Non-pigmented ciliary epithelial cell (primary cell): ENCODE results near the gene INAFM1.
"Not testable (repeated sequence)": the region's sequence is repeated elsewhere in the genome, so short reads cannot be mapped to it uniquely, and the experiment has no call there.

Source experiments
- DNase-seq: peaks from one replicate; pipeline ENCODE4 v3.0.0-alpha.2; 2010; ENCODE audit warnings: low read depth

INAFM1 gene

DNA sequence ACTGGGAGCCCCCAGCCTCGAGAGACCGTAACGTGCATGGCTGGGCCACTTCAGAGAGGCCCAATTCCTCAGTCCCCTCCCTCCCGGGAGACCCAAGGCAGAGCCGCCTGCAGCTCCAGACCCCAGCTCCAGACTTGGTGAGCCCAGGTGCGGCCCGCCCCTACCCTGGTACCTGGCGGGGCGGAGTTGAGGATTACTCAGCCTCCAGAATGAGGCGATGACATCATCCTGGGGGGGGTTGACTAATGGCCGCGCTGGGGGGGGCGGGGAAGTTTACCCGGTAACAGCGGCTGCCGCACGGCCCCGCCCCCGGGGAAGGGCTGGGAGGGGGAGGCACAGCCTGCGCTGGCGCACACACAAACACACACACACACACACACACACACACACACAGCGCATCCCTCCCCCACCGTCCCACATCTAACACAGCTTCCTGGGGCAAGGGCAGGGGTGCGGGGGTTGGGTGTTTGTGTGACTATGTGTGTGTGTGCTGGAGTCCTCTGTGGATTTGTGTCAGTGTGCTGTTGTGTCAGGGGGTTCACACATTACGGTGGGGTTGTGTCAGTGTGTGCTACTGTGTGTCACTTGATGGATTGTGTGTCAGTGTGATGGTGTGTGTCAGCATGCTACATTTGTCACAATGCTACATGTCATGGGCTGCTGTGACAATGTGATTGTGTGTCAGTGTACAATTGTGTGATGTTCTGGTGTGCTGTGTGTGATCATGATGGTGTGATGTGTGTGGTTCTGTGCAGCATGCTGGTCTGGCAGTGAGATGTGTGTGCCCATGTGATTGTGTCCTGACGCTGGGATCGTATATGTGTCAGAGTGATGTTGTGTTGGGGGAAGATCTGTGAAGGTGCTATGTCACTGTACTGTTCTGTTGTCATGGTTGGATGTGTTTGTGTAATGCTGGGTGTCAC, 33.4 kb upstream of the INAFM1 start:
- no peak for DNase-seq

DNA sequence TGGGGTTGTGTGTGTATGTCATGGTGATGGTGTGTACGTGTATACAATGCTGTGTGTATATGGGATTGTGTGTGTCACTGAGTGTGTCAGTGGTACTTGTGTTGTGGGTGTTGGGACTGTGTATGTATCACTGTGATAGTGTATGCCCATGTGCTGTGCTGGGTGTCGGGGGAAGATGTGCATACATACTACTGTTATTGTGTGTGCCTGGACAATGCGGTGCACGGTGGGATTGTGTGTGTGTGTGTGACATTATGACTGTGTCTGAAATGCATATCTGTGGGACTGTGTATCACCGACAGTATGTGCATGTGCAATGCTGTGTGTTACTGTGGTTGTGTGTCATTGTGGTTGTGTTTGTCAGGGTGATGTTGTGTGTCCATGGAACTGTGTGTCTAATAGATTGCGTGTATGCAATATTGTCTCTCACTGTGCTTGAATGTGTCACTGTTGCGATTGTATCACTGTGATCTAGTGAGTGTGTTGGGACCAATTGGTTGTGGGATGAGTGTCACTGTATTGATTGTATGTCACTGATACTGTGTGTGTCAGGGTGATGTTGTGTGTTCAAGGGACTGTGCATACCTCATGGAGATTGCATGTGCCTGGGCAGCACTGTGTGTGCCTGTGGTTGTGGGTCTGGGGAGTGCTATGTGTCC, 32.6 kb upstream of the INAFM1 start:
- DNase-seq = no peak

DNA sequence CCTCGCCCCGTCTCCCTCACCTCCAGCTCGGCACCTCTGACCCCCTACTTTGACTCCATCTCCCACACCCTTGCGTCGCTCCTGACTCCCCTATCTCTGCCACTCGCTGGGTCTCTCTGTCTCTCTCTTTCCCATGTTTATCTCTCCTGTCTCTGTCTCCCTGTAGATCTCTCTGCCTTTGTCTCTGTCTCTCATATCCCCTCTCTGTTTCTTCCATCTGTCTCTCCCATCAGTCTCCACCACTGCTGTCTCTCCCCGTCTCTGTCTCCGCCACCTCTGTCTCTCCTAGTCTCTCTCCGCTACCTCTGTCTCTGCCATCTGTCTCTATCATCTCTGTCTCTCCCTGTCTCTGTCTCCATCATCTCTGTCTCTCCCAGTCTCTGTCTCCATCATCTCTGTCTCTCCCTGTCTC, 31.3 kb upstream of the INAFM1 start:
- DNase-seq = no peak

DNA sequence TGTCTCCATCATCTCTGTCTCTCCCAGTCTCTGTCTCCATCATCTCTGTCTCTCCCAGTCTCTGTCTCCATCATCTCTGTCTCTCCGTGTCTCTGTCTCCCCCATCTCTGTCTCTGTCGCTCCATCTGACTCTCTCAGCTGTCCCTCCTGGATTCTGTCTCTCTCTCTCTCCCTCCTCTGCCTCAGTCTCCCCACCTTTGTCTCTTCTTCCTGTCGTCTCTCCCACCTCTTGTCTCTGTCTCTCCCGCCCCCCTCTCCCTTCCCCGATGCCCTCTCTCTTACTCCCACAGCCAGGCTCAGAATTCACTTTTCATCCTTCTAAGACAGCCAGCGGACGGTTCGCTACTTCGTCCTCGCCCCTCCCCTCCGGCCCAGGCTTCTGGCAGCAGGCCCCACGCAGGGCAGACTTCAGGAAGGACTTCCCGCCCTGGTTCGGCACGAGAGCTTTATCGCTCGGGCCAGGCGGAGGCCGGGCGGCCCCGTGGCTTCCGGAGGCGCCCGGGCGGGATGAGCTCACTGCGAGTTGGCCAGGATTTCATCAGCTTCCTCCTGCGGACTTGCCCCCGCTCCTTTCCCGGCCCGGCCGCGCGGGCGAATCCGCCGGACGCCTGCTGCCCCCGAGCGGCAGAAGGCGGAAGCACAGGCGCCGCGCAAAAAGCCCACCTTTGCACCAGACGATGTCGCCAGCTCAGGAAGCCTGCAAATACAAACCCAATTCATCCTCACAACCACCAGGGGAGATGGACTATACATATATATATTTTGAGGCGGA, 30.7 kb upstream of the INAFM1 start:
- peak; percentile 89 for DNase-seq

DNA sequence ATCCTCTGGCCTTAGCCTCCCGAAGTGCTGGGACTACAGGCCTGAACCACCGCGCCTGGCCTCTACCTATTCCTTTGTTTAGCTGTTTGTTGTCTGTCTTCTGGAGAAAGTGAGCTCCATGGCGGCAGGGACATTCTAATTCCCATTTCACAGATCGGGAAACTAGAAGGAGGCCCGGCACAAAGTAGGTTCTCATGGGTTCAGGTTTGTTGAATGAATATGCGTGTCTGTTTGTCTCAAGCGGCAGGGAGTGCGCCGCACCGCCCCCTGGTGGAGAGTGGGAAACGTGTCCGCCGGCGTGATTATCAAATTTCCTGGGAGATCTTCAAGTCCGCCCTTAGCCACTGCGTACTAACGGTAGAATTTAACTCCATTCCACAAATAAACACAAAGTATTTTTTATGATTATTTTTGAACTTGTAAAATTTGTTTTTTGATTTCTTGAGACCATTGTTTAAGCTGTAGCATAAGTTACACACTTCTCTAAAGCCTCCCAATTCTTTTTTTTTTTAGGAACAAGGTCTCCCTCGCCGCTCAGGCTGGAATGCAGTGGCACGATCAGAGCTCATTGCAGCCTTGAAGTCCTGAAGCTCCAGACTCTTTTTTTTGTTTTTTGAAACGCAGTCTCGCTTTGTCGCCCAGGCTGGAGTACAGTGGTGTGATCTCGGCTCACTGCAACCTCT, 27.2 kb upstream of the INAFM1 start:
- DNase-seq = no peak

DNA sequence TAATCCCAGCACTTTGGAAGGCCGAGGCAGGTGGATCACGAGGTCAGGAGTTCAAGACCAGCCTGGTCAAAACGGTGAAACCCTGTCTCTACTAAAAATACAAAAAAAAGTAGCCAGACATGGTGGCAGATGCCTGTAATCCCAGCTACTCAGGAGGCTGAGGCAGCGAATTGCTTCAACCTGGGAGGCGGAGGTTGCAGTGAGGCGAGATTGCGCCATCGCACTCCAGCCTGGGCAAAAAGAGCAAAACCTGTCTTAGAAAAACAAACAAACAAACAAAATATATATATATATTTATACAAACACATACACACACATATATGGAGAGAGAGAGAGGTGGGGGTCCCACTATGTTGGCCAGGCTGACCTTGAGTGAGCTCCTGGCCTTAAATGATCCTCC, 21.7 kb upstream of the INAFM1 start:
- DNase-seq = not testable (repeated sequence)

DNA sequence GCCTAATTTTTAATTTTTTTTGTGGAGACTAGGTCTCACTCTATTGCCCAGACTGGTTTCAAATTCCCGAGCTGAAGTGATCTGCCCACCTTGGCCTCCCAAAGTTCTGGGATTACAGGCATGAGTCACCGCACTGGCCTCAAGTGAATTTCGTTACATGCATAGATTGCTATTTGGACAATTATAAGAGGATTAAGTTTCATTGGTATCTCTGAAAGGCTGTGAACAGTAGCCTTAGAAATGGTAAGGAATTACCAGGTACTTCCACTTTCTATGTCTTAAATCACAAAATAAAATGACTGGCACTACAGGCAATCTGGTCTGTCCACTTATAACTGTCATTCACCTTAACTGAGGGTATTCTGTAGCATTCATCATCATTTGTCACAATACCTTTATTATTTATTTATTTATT, 21.2 kb upstream of the INAFM1 start:
- peak; percentile 83 for DNase-seq

DNA sequence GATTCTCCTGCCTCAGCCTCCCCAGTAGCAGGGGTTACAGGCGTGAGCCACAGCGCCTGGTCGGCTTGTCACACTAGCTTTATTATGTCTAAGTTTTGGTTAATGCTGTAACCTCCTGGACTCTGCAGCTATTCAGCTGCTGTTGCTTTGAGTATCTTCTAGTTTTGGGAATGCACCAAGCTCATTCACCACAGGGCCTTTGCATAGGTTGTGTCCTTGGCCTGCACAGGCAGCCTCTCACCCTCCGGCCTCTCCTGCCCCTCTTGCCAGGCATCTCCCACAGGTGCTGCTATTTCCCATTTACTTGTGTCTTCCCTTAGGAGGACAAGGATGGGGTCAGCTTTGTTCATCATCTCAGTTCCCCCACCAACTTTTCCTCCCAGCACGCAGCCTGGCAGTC, 20.7 kb upstream of the INAFM1 start:
- DNase-seq = no peak

DNA sequence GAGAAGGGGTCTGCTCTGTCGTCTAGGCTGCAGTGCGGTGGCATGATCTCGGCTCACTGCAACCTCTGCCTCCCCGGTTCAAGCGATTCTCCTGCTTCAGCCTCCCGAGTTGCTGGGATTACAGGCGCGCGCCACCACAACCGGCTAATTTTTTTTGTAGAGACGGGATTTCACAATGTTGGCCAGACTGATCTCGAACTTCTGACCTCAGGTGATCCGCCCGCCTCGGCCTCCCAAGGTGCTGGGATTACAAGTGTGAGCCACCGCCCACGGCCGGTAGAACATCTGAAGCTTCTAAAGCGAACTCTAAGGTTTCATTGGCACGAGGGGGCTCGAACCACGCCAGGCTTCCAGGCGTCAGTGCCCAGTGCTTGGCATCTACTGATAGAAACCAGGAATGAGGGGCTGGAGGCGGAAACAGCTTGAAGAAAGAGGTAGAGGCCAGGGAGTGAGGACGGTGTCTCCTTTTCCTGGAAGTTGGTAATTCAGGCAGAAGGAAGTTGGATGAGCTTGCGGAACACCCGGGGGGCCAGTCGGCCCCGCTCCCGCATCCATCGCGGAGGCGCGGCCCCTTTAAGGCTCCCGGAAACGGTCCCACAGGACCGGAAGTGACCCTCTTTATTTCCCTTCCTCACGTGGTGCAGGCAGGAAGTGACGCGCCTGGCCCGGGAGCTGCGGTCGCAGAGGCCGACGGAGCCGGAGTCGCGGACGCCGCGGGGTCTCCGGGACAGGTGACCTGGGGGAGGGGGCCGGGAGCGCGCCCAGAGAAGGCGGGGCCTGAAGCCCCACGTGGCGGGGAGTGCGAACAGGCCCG, 18.6 kb upstream of the INAFM1 start, which contains the start of gene CCDC9:
Gene CCDC9, plus strand, starts transcription at position 647 of the 814 bp plus-strand sequence. CDS start 1,876 bp downstream, outside the sequence.
- peak; percentile 74 for DNase-seq

DNA sequence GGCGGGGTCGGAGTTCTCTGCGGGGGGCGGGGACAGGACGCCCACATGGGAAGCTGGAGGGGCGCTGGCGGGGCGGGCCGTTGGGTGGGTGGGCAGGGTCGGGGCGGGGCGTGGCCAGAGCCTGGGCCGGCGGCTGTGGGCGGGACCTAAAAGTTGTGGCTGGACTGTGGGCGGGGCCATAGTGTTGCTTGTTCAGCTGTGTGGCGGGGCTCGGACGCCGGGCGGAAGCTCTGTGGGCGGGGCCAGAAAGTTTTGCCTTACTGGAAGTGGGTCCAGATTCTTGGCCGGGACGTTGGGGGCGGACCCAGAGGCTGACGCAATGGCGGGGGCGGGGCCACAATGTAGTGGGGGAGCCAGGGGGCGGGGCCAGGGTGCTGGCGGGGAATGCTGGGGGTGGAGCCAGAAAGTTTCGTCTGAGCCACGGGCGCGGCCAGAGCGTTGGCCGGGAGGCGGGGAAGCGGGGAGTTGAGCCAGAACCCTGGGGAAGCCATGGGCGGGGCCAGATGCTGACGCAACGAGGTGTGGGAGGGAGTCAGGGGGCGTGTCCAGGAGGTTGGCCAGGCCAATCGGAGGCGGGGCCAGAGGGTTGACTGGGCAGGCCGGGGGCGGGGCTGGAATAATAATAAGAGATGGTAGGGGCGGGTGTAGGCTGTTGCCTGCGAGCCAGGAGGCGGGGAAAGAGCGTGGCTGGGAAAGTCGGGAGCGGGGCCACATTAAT, 17.8 kb upstream of the INAFM1 start:
- peak; percentile 92 for DNase-seq

DNA sequence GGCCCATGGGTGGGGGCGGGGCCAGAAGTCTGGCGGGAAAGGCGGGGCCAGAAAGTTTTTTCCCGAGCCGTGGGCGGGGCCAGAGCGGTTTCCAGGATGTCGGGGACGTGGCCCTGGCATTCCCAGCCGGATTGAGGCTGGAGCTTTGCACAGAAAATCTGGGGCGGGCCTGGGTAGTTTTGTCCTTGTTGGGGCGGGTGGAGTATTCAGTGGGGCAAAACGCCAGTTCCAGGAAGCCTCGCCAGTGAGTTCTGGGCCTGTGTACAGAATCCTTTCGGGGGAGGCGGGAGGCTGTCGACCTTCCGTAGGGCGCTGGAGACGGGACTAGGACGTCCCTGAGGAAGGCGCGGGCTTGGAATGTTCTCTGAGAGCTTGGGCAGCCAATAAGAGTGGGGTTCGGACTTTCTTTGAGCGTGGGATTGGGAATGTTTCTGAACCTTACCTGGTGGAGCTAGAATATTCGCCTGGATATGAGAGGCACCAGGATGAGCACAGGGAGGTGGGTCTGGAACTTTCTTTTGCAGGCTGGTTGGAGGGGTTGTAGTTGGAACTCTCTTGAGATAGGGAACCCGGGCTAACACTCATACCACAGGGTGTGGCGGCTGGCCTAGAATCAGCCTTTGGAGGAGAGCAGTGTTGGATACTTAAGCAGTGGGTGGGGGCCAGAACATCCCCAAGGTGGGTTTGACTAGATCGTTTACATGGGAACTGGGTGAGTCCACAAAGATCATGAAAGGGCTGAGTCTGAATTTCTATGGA, 17.1 kb upstream of the INAFM1 start:
- no peak for DNase-seq

DNA sequence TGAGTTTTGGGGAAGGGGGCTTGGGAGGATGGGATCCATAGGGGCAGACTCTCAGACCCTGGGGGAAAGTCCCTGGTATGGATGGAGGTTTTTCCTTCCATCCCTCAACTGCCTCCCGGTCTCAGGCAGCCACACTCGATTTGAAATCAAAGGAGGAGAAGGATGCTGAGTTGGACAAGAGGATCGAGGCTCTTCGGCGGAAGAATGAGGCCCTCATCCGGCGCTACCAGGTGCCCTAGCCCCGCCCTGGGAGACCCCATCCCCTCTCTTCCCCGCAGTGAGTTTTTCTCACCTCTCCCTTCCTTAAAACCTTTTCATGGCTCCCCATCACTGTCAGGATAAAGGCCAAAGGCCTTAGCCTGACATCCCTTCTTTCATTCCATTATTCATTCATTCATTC, 16.3 kb upstream of the INAFM1 start:
- no peak for DNase-seq

DNA sequence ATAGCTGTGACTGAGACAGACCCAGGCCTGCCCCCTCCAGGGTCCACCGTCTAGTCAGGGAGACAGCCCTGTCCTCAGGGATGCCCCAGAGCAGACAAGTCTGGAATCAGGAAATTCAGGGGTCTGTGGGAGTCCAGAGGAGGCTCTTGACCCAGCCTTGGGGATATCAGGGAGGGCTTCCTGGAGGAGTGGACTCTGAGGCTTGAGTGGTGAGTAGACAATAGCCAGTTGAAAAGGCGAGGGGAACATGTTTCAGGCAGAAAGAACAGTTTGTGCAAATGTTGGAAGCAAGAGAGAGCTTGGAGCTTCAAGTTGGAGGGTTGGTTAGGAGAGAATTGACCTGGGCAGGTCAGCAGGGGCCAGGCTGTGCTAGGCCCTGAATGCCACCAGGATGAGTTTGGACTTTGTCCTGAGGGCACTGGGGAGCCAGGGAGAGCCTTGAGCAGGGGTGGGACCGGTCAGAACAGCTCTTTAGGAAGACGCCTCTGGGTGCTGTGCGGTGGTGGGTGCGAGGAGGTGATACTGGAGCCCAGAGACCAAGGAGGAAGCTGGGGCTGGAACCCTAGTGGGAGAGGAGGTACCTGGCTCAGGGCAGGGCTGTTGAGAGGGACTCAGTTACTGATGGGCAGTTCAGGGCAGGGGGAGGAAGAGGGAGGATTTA, 15.7 kb upstream of the INAFM1 start:
- DNase-seq = no peak

DNA sequence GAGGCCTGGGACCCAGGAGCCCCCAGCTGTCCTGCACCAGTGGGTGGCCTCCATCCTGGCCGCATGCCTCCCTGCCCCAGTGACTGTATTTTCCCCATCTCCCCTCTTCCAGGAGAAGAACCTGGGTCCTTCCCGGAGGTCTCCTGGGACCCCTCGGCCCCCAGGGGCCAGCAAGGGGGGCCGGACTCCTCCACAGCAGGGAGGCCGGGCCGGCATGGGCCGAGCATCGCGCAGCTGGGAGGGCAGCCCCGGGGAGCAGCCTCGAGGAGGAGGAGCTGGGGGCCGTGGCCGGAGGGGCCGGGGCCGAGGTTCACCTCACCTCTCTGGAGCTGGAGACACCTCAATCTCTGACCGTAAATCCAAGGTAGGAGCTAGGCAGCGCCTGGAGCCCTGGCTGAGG, 14.2 kb upstream of the INAFM1 start:
- no peak for DNase-seq

DNA sequence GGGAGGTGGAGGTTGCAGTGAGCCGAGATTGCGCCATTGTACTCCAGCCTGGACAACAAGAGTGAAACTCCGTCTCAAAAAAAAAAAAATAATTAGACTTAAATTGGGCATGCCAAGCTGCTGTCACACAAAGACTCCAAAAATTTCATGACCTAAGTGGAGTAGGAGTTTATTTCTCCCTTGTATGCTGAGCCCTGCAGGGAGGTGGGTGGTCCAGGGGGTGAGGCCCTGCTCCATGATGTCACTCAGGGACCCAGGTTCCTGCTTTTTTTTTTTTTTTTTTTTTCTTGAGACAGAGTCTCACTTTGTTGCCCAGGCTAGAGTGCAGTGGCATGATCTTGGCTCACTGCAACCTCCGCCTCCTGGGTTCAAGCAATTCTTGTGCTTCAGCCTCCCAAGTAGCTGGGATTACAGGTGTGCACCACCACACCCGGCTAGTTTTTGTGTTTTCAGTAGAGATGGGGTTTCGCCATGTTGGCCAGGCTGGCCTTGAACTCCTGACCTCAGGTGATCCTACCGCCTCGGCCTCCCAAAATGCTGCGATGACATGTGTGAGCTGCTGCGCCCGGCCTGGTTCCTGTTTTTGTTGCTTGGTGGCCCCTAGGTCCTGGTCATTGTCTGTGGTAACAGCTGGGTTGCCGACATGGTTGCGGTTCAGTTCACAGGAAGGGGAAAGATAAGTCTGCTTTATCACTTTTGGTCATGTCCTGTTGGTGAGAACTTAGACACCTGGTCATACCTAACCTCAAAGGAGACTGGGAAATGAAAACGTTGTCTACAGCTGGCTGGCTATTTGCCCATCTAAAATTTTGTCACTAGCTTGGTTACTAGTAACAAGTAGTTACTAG, 12.5 kb upstream of the INAFM1 start:
- DNase-seq = not testable (repeated sequence)

DNA sequence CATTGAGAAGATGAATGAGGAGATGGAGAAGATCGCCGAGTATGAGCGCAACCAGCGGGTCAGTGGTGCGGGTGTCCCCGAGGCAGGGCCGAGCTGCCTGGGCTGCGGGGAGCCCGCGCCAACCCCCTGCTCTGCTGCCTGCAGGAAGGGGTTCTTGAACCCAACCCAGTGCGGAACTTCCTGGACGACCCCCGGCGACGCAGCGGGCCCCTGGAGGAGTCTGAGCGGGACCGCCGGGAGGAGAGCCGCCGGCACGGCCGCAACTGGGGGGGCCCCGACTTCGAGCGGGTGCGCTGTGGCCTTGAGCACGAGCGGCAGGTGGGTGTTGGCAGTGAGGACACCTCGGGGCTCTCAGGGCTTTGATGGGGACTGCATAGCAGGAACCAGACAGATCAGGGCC, 10.1 kb upstream of the INAFM1 start:
- DNase-seq = no peak

DNA sequence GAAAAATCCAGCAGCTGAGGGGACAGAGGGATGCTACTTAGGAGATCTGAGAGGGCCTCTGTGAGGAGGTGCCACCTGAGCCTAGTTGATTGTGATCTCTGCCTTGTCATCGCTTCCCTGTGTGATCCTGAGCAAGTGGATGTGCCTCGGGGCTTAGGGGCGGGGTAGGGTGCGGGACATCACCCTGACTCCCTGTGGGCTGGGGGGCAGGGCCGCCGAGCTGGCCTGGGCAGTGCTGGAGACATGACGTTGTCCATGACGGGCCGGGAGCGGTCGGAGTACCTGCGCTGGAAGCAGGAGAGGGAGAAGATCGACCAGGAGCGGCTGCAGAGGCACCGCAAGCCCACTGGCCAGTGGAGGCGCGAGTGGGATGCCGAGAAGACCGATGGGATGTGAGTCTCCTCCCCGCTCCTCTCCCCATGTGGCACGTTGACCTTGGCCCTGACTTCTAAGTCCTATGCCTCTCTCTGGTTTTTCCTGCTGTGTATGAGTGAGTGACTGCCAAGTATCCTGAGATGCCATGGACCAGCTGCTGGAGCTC, 8.2 kb upstream of the INAFM1 start:
- no peak for DNase-seq

DNA sequence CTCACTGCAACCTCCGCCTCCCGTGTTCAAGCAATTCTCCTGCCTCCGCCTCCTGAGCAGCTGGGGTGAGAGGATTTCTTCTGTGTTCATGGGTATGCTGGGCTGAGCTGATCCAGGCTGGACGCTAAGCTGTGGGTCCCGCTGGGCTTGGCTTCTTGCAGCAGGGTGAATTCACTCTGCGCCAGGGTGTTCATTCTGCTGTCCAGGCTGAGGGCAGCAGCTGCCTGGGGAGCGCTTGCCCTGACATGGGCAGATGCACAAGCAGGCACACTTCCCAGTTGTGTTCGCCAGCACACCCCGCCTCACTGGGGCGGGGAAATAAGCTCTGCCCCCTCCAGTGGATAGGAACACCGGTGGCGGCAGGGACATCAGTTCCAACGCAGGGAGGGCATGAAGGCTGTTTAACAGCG, 7.3 kb upstream of the INAFM1 start:
- DNase-seq = no peak
